Prostate gland (tissue), 2 donors: ENCODE data around the gene UBE2E2. TPM values are rescaled to one million over a fixed set of nuclear protein-coding genes. Genes with fewer than 3 reads are reported as not detected.

Experiments used
- DNase-seq: peaks from one replicate; pipeline ENCODE4 v3.0.0-alpha.2; 2019; ENCODE audit warnings: low spot score
- H3K27ac ChIP-seq, 2 donors: fragments of 200-600 bp; sonication (generic); 2 replicates each; pipeline ENCODE4 v1.5.1; 2017 to 2019
- H3K27me3 ChIP-seq: fragments of 200-600 bp; sonication (generic); replicated peaks from 2 replicates; pipeline ENCODE4 v1.5.1; 2019; ENCODE audit not compliant: insufficient read depth
- H3K36me3 ChIP-seq, 2 donors: fragments of 200-600 bp; sonication (generic); 1 replicate in 1 of 2; 2 replicates in 1 of 2; pipeline versions ENCODE4 v1.5.1 to v1.8.1; 2017 to 2019
- H3K4me1 ChIP-seq: fragments of 200-600 bp; sonication (generic); replicated peaks from 2 replicates; pipeline ENCODE4 v1.5.1; 2019
- H3K4me3 ChIP-seq, 2 donors: fragments of 200-600 bp; sonication (generic); 2 replicates each; pipeline ENCODE4 v1.5.1; 2017 to 2019
- H3K9me3 ChIP-seq: fragments of 200-600 bp; sonication (generic); 2 replicates; pipeline ENCODE4 v1.5.1; 2017
- POLR2A ChIP-seq: fragments of 450-650 bp; IDR thresholded peaks from one replicate; pipeline ENCODE4 v1.6.1; 2016; ENCODE audit warnings: antibody characterized with exemption, mild to moderate bottlenecking
- POLR2AphosphoS5 ChIP-seq: sonication (generic); formaldehyde crosslinking; IDR thresholded peaks from one replicate; pipeline ENCODE4 v1.6.1; 2017; ENCODE audit warnings: antibody characterized with exemption
- WGBS: methylation state at CpG from one replicate; pipeline ENCODE4 v1.1.5; 2018; 5-methylcytosine and 5-hydroxymethylcytosine counted together
- intact Hi-C: fragments of 100-400 bp; cut with DNase I; formaldehyde crosslinking; loops from one replicate; pipeline ENCODE4 v1.14.2; 2022
- total RNA-seq, 2 donors: library from RNA; depleted of rRNA; stranded (reverse); fragments of >200 nt; gene quantifications; one replicate each; pipeline ENCODE4 v1.1.0, GENCODE V29; 2016
- TF ChIP-seq, protein P1 (sequence below), 4 experiments: fragments of 200-600 bp in 2 of 4; fragments of 450-650 bp in 2 of 4; sonication (generic) in 2 of 4; IDR thresholded peaks; 1 replicate in 3 of 4; 2 replicates in 1 of 4; pipeline ENCODE4 v1.5.1; 2016 to 2019; ENCODE audit warnings: antibody characterized with exemption in 4 of 4, mild to moderate bottlenecking in 2 of 4, moderate library complexity in 2 of 4

The UBE2E2 gene
- total RNA-seq, 2 donors from 2014 or later = 25.9 to 48.7 TPM

DNA sequence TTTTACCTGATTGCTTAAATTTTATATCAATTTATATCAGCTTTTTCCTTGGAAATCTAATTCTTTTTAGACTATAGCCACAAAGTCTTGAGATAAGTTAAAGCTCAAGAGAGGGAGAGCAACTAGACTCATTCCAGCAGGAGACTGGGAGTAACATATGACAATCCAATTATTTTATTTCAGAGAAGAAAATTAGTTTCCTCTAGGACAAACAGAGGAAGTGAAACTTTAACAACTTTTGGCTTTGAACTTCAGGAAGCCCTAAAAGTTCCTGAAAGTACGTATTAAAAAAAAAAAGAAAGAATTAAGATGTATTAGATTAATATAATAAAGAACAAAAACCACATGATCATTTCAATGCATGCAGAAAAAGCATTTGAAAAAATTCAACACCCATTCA lies 13.9 kb upstream of the UBE2E2 start:
- intact Hi-C loops = no loop called here

DNA sequence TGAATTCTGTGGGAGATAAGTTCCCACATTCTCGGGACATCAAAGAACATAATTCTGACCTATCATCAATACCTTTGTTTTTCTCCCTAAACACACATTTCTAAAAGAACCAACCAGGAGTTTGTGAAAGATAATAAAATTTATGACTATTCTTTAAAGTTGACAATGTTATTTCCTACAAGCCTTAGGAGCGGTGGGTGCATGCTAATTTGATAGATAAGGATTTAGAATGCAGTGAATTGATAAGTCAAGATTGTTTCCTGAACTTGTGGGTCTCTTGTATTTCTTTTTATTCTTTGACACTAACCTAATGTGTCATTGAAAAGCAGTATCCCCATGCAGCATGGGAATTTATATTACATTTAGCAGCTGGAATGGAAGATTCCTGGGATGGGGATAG lies 10.3 kb upstream of the UBE2E2 start:
- DNase-seq = no peak
- Histone ChIP-seq H3K4me3 (no peak overlapping the region), H3K4me1 (no peaks in the 10 kb centered on the region), H3K36me3 (no peaks in the 10 kb centered on the region), H3K27me3 (no peaks in the 10 kb centered on the region), H3K27ac (no peak overlapping the region), H3K9me3 (no peaks in the 10 kb centered on the region)
- intact Hi-C loops = no loop called here
- no peak for TF ChIP-seq POLR2A
- TF ChIP-seq, protein P1, sequence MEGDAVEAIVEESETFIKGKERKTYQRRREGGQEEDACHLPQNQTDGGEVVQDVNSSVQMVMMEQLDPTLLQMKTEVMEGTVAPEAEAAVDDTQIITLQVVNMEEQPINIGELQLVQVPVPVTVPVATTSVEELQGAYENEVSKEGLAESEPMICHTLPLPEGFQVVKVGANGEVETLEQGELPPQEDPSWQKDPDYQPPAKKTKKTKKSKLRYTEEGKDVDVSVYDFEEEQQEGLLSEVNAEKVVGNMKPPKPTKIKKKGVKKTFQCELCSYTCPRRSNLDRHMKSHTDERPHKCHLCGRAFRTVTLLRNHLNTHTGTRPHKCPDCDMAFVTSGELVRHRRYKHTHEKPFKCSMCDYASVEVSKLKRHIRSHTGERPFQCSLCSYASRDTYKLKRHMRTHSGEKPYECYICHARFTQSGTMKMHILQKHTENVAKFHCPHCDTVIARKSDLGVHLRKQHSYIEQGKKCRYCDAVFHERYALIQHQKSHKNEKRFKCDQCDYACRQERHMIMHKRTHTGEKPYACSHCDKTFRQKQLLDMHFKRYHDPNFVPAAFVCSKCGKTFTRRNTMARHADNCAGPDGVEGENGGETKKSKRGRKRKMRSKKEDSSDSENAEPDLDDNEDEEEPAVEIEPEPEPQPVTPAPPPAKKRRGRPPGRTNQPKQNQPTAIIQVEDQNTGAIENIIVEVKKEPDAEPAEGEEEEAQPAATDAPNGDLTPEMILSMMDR (IDR thresholded peaks at IDR 0.05) = no peak
- no peak for TF ChIP-seq POLR2AphosphoS5
- 33% methylated on average over 2 of the region's 2 CpGs for WGBS

More for the DNA sequence above, 13.9 kb upstream of the UBE2E2 start:
- Histone ChIP-seq H3K36me3 (no peaks in the 10 kb centered on the region), H3K4me1 (no peaks in the 10 kb centered on the region), H3K27me3 (no peaks in the 10 kb centered on the region), H3K4me3 (no peak overlapping the region), H3K27ac (no peak overlapping the region), H3K9me3 (no peaks in the 10 kb centered on the region)
- TF ChIP-seq, protein P1 (IDR thresholded peaks at IDR 0.05) = no peak
- WGBS = 21% methylated on average over 1 of the region's 1 CpG
- no peak for DNase-seq

DNA sequence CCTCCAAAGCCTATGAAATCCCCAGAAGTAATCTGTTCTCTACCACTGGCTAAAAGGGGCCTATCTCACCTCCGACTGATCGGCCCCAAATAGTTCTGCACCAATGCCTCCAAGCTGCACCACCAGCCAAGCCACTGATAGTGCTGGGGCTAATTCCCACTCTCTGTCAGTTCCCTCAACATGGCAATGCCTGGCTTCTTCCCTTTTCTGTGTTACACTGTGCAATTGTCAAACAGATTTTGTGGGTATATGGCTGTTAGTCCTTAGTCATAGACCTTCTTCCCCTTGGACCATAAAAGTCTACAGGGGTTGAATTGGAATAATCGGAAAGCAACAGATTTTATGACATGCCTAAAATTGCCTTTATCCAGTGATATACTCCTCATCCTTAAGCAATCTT lies 9.3 kb upstream of the UBE2E2 start:
- WGBS = 80% methylated on average over 3 of the region's 3 CpGs
- H3K9me3 ChIP-seq = no peaks in the 10 kb centered on the region
- H3K36me3 ChIP-seq = no peaks in the 10 kb centered on the region
- DNase-seq = no peak
- H3K4me3 ChIP-seq = no peak overlapping the region
- TF ChIP-seq POLR2A = no peak
- TF ChIP-seq, protein P1 (IDR thresholded peaks at IDR 0.05) = no peak
- TF ChIP-seq POLR2AphosphoS5 = no peak
- intact Hi-C loops = no loop called here
- no peaks in the 10 kb centered on the region for H3K4me1 ChIP-seq
- H3K27ac ChIP-seq = no peak overlapping the region
- H3K27me3 ChIP-seq = no peaks in the 10 kb centered on the region

DNA sequence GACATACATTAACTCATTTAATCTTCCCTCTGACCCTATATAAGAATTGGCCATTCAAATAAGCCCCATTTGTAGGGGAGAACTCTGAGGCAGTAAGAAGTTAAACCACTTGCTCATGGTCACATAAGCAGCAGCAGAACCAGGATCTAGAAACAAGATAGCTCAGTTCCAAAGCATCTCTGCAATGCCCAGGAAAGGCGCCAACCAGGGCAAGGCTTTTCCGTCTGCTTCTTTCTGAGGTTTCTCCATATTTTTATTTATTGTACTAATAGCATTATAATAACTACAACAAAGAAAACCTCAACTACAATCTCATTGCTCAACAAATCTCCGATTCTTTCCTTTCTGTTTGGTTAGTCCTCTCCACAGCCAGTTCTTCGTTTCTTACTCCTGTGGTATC lies 4.3 kb upstream of the UBE2E2 start:
- Histone ChIP-seq H3K36me3 (no peaks in the 10 kb centered on the region), H3K4me3 (no peak overlapping the region), H3K27me3 (no peaks in the 10 kb centered on the region), H3K27ac (no peak overlapping the region), H3K4me1 (no peaks in the 10 kb centered on the region), H3K9me3 (no peaks in the 10 kb centered on the region)
- DNase-seq = no peak
- intact Hi-C loops = no loop called here
- 55% methylated on average over 4 of the region's 4 CpGs for WGBS
- no peak for TF ChIP-seq POLR2AphosphoS5

DNA sequence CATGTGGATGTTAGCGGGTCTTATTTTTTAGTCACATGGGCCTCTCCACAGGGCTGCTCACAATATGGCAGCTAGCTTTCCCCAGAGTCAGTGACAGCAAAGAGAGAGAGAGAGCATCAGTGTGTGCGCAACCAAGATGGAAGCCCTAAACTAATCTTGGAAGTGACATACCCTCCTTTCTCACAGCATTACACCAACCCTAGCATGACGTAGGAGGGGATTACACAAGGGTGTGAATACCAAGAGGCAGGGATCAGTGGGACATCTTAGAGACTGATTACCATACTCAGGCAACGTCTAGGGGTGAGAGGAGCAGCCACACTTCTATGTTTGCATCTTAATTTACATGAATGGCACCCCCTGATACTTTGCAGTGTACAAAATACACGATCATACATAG lies 3.5 kb upstream of the UBE2E2 start:
- Histone ChIP-seq H3K36me3 (no peaks in the 10 kb centered on the region), H3K4me3 (no peak overlapping the region), H3K27me3 (no peaks in the 10 kb centered on the region), H3K9me3 (no peaks in the 10 kb centered on the region), H3K27ac (no peak overlapping the region), H3K4me1 (no peaks in the 10 kb centered on the region)
- DNase-seq = no peak
- TF ChIP-seq POLR2AphosphoS5 = no peak
- no peak for TF ChIP-seq POLR2A
- TF ChIP-seq, protein P1 (IDR thresholded peaks at IDR 0.05) = no peak
- intact Hi-C loops = loop anchor here (10.0 kb wide), 1 partner anchor 605 kb away; the partner anchor contains the start of gene UBE2E1
- 80% methylated on average over 5 of the region's 5 CpGs for WGBS
